HL-60 (cell line): Measurements from ENCODE around the gene EEF1A2.

Experiments used
- DNase-seq, 2 experiments: peaks; one replicate each; pipeline ENCODE4 v3.0.0-alpha.2; 2010 to 2020; ENCODE audit warnings: low read depth in 1 of 2, low spot score in 1 of 2
- H3K27ac ChIP-seq: fragments of 250-450 bp; sonication (Bioruptor Pico); replicated peaks from 2 replicates; pipeline ENCODE4 v1.5.1; 2020; ENCODE audit warnings: mild to moderate bottlenecking, moderate library complexity
- H3K27me3 ChIP-seq: fragments of 250-450 bp; sonication (Bioruptor Pico); 2 replicates; pipeline ENCODE4 v1.5.1; 2021; ENCODE audit warnings: mild to moderate bottlenecking, moderate library complexity; ENCODE audit not compliant: insufficient read depth, poor library complexity, severe bottlenecking
- H3K4me3 ChIP-seq: replicated peaks from 2 replicates; pipeline ENCODE4 v1.5.1; 2011; ENCODE audit warnings: mild to moderate bottlenecking, control low read depth, low read length; ENCODE audit not compliant: insufficient read depth
- GABPA ChIP-seq: IDR thresholded peaks from 2 replicates; pipeline ENCODE4 v1.6.1; 2012; ENCODE audit warnings: low read depth
- POLR2AphosphoS5 ChIP-seq: IDR thresholded peaks from 2 replicates; pipeline ENCODE4 v1.6.1; 2012; ENCODE audit warnings: low read depth
- SPI1 ChIP-seq: IDR thresholded peaks from 2 replicates; pipeline ENCODE4 v1.6.1; 2012; ENCODE audit warnings: low read depth, mild to moderate bottlenecking, borderline replicate concordance
- TF ChIP-seq, protein P1 (sequence below): IDR thresholded peaks from 2 replicates; pipeline ENCODE4 v1.6.1; 2012; ENCODE audit warnings: low read depth; ENCODE audit not compliant: insufficient replicate concordance
- TF ChIP-seq, protein P2 (sequence below): IDR thresholded peaks from one replicate; pipeline ENCODE4 v1.5.1; 2011; ENCODE audit warnings: low read length, control low read depth, inconsistent platforms; ENCODE audit not compliant: insufficient read depth

EEF1A2 gene

DNA sequence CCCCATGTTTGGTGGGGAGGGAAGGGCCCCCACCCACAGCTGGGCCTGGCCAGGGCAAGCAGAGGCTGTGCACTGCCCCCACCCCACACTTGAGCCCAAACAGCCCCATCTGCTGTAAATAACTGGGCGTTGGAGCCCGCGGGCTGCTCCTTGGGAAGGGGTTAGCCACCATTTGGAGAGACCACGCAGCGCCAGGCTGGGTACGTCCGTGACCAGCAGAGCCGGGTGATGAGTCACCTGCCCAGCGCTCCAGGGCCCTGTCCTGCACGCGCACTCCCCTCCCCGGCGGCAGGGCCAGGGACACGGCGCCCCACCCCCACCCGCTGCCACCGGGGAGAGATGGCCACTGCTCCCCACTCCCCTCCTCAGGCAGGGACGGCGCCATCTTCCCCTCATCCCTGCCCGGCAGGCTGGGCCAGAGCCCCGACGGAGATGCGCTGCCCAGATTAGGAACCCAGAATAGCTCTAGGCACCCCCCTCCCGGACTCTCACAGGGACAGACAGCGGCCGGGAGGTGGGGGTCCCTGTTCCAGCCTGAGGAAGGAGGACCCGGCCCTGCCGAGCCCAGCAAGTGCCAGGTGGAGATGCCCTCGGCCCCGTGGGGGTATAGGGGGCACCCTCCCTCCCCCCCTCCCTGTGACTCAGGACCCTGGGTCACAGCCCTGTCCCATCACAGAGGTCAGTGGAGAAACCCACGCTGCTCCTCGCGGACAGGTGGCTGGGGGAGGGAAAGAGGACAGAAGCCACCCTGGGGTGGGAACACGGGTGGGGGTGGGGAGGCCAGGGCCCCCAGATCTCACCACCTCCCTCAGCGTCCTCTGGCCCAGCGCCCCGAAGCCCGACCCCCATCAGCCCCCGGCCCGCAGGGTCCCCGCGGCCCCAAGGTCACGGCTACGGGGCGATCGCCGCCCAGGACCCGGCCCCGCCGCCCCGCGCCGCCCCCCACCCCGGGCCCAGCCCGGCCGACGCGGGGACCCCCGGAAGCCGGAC is 642 bp downstream of the EEF1A2 start:
- TF ChIP-seq GABPA (no peak), POLR2AphosphoS5 (no peak), SPI1 (no peak)
- TF ChIP-seq, protein P1, sequence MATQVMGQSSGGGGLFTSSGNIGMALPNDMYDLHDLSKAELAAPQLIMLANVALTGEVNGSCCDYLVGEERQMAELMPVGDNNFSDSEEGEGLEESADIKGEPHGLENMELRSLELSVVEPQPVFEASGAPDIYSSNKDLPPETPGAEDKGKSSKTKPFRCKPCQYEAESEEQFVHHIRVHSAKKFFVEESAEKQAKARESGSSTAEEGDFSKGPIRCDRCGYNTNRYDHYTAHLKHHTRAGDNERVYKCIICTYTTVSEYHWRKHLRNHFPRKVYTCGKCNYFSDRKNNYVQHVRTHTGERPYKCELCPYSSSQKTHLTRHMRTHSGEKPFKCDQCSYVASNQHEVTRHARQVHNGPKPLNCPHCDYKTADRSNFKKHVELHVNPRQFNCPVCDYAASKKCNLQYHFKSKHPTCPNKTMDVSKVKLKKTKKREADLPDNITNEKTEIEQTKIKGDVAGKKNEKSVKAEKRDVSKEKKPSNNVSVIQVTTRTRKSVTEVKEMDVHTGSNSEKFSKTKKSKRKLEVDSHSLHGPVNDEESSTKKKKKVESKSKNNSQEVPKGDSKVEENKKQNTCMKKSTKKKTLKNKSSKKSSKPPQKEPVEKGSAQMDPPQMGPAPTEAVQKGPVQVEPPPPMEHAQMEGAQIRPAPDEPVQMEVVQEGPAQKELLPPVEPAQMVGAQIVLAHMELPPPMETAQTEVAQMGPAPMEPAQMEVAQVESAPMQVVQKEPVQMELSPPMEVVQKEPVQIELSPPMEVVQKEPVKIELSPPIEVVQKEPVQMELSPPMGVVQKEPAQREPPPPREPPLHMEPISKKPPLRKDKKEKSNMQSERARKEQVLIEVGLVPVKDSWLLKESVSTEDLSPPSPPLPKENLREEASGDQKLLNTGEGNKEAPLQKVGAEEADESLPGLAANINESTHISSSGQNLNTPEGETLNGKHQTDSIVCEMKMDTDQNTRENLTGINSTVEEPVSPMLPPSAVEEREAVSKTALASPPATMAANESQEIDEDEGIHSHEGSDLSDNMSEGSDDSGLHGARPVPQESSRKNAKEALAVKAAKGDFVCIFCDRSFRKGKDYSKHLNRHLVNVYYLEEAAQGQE, result no peak
- TF ChIP-seq, protein P2, sequence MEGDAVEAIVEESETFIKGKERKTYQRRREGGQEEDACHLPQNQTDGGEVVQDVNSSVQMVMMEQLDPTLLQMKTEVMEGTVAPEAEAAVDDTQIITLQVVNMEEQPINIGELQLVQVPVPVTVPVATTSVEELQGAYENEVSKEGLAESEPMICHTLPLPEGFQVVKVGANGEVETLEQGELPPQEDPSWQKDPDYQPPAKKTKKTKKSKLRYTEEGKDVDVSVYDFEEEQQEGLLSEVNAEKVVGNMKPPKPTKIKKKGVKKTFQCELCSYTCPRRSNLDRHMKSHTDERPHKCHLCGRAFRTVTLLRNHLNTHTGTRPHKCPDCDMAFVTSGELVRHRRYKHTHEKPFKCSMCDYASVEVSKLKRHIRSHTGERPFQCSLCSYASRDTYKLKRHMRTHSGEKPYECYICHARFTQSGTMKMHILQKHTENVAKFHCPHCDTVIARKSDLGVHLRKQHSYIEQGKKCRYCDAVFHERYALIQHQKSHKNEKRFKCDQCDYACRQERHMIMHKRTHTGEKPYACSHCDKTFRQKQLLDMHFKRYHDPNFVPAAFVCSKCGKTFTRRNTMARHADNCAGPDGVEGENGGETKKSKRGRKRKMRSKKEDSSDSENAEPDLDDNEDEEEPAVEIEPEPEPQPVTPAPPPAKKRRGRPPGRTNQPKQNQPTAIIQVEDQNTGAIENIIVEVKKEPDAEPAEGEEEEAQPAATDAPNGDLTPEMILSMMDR, result no peak
- Histone ChIP-seq H3K27me3 (peaks cover 25% of the 10 kb centered on the region), H3K4me3 (no peak overlapping the region), H3K27ac (no peak overlapping the region)
- DNase-seq, result no peak

DNA sequence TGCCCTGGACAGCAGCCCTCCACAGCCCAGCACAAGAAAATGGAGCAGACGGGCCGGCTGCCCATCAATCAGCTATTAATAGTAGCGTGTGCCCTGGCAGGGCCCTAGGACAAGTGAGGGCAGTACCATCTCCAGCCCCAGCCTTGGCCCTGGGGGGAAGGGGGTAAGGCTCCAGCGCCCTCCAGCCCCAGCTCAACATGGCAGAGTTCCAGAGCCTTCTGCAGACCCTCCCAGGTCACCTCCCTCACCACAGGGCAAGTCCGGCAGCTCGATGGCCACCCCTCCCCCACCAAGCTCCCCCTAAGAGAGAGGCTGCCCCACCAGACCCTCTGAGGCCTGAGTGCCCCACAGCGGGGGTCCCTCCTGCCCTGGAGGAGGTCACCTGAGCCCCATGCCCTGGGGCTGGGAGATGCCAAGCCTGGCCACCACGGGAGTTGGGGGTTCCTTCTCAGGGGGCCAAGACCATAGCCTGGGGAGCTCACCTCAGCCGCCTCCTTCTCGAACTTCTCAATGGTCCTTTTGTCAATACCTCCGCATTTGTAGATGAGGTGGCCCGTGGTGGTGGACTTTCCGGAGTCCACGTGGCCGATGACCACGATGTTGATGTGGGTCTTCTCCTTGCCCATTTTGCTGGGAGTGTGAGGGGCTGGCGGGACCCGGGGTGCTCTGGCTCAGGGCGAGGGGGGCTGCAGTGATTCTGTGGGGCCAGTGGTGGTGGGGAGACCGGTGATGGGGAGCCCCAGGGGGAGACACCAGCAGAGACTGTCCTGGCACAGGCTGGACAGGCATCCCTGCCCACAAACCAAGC is 1.5 kb downstream of the EEF1A2 start:
- TF ChIP-seq, protein P1, result no peak
- TF ChIP-seq GABPA, result no peak
- TF ChIP-seq SPI1, result no peak
- TF ChIP-seq, protein P2, result no peak
- no peak for TF ChIP-seq POLR2AphosphoS5
- no peak overlapping the region for H3K27ac ChIP-seq
- H3K27me3 ChIP-seq, result peaks cover 25% of the 10 kb centered on the region
- no peak for DNase-seq
- H3K4me3 ChIP-seq, result no peak overlapping the region

DNA sequence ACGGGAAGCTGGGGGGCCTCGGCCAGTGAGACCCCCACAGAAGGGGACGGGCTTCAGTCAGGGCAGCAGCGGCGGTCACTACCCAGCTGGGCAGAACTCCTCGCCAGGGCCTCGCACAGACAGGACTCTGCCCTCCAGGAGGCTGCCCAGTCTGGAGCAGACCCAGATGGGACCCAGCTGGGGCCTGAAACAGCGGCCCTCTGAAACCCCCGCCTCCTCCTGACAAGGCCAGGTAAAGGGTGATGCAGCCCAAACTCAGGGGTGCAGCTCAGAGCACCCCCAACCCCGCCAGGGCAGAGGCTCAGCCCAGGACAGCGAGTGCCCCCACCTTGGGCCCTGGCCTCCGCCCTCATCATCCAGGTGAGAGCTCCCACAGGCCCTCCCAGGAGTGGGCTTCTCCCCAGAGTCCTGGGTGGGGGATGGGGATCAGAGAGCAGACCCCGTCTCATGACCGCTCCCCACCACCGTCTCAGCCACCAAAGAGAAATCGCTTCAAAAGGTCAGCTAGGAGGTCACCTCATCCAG is 2.2 kb downstream of the EEF1A2 start:
- no peak overlapping the region for H3K27ac ChIP-seq
- DNase-seq, result no peak
- TF ChIP-seq GABPA (no peak), SPI1 (no peak), POLR2AphosphoS5 (no peak)
- TF ChIP-seq, protein P2, result no peak
- TF ChIP-seq, protein P1, result no peak
- H3K27me3 ChIP-seq, result peaks cover 25% of the 10 kb centered on the region
- H3K4me3 ChIP-seq, result no peak overlapping the region
